Duodenal mucosa (tissue), 2 donors: ENCODE measurements around the gene DBP.
"Not testable (repeated sequence)": the region's sequence is repeated elsewhere in the genome, so short reads cannot be mapped to it uniquely, and the experiment has no call there.

Experiments used
- H3K27ac ChIP-seq: one replicate; pipeline ENCODE4 v1.7.0; 2013; ENCODE audit warnings: low read depth, low read length
- H3K27me3 ChIP-seq, 2 donors: one replicate each; pipeline ENCODE4 v1.7.0; 2013; ENCODE audit warnings: low read length in 2 of 2, control low read depth in 1 of 2; ENCODE audit not compliant: insufficient read depth in 2 of 2, control insufficient read depth in 1 of 2
- H3K36me3 ChIP-seq, 2 donors: one replicate each; pipeline ENCODE4 v1.7.0; 2013; ENCODE audit warnings: low read length in 2 of 2, control low read depth in 1 of 2; ENCODE audit not compliant: insufficient read depth in 2 of 2, control insufficient read depth in 1 of 2
- H3K4me1 ChIP-seq, 2 donors: one replicate each; pipeline ENCODE4 v1.7.0; 2013; ENCODE audit warnings: low read length in 2 of 2, control low read depth in 1 of 2; ENCODE audit not compliant: insufficient read depth in 2 of 2, control insufficient read depth in 1 of 2
- H3K4me3 ChIP-seq, 2 donors: one replicate each; pipeline ENCODE4 v1.7.0; 2013; ENCODE audit warnings: low read length in 2 of 2, low read depth in 1 of 2
- H3K9ac ChIP-seq, 2 donors: one replicate each; pipeline ENCODE4 v1.7.0; 2013; ENCODE audit warnings: low read length in 2 of 2, low read depth in 1 of 2
- H3K9me3 ChIP-seq, 2 donors: one replicate each; pipeline ENCODE4 v1.7.0; 2013; ENCODE audit warnings: low read length in 2 of 2, control low read depth in 1 of 2; ENCODE audit not compliant: control insufficient read depth in 1 of 2

DBP gene

DNA sequence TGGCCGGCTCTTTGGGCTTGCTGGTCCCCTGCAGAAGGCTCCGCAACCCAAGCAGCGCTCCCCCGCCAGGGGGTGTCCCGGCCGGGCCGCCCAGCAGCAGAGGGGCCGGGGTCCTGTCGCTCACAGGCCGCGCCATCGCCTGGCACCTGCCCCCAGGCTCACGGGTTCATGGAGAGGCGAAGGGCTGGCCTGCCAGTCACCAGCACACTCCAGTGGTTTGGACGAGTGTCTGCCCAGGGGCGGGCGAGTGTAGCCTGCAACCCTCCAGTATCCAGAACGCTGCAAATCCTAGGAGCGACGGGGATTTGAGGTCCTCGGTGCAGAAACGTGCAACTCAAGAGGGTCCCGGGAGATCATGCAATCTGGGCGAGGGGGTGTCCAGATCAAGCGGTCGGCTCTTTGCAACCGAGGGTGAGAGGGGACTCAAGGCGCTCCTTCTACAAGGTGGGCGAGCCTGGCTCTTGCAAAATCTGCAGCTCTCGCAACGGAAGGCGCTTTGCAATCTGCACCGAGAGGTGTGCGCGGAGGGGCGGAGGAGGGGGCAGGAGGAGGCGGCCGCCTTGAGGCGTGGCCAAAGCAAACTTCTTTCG, at the start of gene DBP:
DBP (minus strand) TSS at position 521 of the 590 bp plus-strand sequence; CDS start at position 136, 385 bp downstream.
- Histone ChIP-seq H3K4me1 (peaks cover 43 to 52% of the 10 kb centered on the region in 2 donors), H3K36me3 (peaks cover 0 to 5% of the 10 kb centered on the region in 2 donors), H3K9ac (peak within 1 kb of the TSS; percentile 79 to 86), H3K27me3 (no peaks in the 10 kb centered on the region), H3K9me3 (no peaks in the 10 kb centered on the region), H3K4me3 (peak within 1 kb of the TSS; percentile 80 to 88), H3K27ac (peak within 1 kb of the TSS; percentile 77)

- not testable (repeated sequence) for H3K27me3 ChIP-seq, H3K27ac ChIP-seq, H3K36me3 ChIP-seq, H3K9ac ChIP-seq, H3K9me3 ChIP-seq, H3K4me3 ChIP-seq
- peaks cover 9 to 22% of the 10 kb centered on the region in 2 donors for H3K4me1 ChIP-seq
These were observed 49.5 kb upstream of the DBP start for GRCh38 chr19:48686637-48687036.

DNA sequence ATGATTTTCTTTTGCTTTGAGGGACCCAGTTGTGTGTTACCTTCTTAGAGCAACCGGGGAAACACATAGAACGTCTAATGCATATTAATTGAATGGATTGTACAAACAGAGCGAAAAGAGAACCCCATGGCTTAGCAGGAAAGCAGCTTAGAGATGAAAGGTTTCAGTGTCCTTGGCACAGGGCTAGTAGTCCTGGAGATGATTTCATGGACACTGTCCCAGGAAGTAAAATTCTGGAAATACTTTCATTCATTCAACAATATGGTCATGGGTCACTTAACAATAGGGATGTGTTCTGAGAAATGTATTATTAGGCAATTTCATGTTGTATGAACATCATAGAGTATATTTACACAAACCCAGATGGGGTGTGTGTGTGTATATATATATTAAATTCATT, 48.9 kb upstream of the DBP start:
- no peaks in the 10 kb centered on the region for H3K36me3 ChIP-seq
- peaks cover 13 to 22% of the 10 kb centered on the region in 2 donors for H3K4me1 ChIP-seq
- H3K4me3 ChIP-seq, result no peak overlapping the region
- H3K27ac ChIP-seq, result no peak overlapping the region
- H3K9ac ChIP-seq, result no peak overlapping the region
- no peaks in the 10 kb centered on the region for H3K9me3 ChIP-seq
- H3K27me3 ChIP-seq, result no peaks in the 10 kb centered on the region

DNA sequence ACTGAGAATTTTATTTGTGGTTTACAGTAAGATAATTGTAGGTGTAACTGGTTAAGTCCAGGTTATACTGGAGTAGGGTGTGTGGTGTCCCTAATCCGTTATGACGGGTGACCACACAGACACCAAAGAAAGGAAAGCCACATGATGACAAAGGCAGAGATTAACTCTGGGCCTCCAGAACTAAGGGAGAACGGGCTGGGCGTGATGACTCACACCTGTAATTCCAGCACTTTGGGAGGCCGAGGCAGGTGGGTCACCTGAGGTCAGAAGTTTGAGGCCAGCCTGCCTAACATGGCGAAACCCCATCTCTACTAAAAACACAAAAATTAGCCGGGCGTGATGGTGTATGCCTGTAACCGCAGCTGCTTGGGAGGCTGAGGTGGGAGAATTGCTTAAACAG, 48.4 kb upstream of the DBP start:
- H3K27me3 ChIP-seq, result no peaks in the 10 kb centered on the region
- H3K9ac ChIP-seq, result no peak overlapping the region
- no peak overlapping the region for H3K27ac ChIP-seq
- peaks cover 13 to 22% of the 10 kb centered on the region in 2 donors for H3K4me1 ChIP-seq
- no peaks in the 10 kb centered on the region for H3K9me3 ChIP-seq
- no peaks in the 10 kb centered on the region for H3K36me3 ChIP-seq
- H3K4me3 ChIP-seq, result no peak overlapping the region

DNA sequence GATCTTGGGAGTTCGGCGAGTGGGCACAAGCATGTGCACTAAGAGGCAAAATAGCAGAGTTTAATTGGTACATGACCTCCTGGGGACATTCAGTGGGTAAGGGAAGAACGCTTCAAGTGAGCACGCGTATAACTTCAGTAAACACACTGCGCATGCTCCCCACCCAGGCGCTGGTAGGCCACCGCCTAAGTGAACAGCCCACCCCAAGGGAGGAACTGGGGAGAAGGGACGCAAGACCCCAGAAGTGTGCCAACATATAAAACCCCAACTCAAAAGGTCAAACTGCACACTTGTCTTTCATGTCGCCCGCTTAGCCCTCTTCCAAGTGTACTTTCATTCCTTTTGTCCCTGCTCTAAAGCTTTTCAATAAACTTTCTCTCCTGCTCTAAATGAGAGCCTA, 46.2 kb upstream of the DBP start:
- Histone ChIP-seq H3K27me3 (no peaks in the 10 kb centered on the region), H3K9ac (no peak overlapping the region), H3K4me1 (peaks cover 17 to 27% of the 10 kb centered on the region in 2 donors), H3K36me3 (no peaks in the 10 kb centered on the region), H3K4me3 (no peak overlapping the region), H3K9me3 (no peaks in the 10 kb centered on the region), H3K27ac (no peak overlapping the region)

DNA sequence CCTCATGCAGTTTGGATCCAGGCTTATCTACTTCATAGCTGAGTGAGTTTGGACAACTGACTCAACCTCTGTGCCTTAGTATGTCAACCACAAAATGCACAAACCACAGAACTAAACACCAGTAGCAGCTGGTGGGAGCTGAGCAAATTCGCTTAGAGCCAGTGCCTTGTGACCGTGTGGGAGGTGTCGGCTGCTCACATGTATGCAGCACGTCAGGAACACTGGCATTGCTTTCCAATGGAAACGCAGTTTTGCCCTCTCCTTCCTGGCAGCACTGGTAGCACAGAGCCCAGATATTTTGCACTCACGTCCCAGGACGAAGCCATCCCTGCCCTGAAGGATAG, 43.9 kb upstream of the DBP start:
- Histone ChIP-seq H3K9ac (no peak overlapping the region), H3K36me3 (no peaks in the 10 kb centered on the region), H3K27me3 (no peaks in the 10 kb centered on the region), H3K4me1 (peaks cover 28 to 31% of the 10 kb centered on the region in 2 donors), H3K9me3 (no peaks in the 10 kb centered on the region), H3K4me3 (no peak overlapping the region), H3K27ac (no peak overlapping the region)

GRCh38 chr19:48680436-48681126, 43.4 kb upstream of the DBP start:
- H3K27ac ChIP-seq, result no peak overlapping the region
- H3K4me1 ChIP-seq, result peaks cover 32% of the 10 kb centered on the region in 2 donors
- no peaks in the 10 kb centered on the region for H3K36me3 ChIP-seq
- no peak overlapping the region for H3K4me3 ChIP-seq
- no peak overlapping the region for H3K9ac ChIP-seq
- no peaks in the 10 kb centered on the region for H3K27me3 ChIP-seq
- no peaks in the 10 kb centered on the region for H3K9me3 ChIP-seq

GRCh38 chr19:48680006-48680405, 42.8 kb upstream of the DBP start:
- H3K9ac ChIP-seq, H3K9me3 ChIP-seq, H3K27ac ChIP-seq, H3K36me3 ChIP-seq, H3K4me3 ChIP-seq, H3K27me3 ChIP-seq: not testable (repeated sequence)
- peaks cover 33 to 35% of the 10 kb centered on the region in 2 donors for H3K4me1 ChIP-seq

- Histone ChIP-seq H3K27me3 (no peaks in the 10 kb centered on the region), H3K36me3 (no peaks in the 10 kb centered on the region), H3K4me3 (peak overlapping the region; percentile 32 to 47), H3K4me1 (peaks cover 26 to 31% of the 10 kb centered on the region in 2 donors), H3K27ac (peak overlapping the region; percentile 70), H3K9me3 (no peaks in the 10 kb centered on the region), H3K9ac (peak overlapping the region; percentile 20 to 32)
These were observed 41.0 kb upstream of the DBP start for GRCh38 chr19:48678201-48678600.

DNA sequence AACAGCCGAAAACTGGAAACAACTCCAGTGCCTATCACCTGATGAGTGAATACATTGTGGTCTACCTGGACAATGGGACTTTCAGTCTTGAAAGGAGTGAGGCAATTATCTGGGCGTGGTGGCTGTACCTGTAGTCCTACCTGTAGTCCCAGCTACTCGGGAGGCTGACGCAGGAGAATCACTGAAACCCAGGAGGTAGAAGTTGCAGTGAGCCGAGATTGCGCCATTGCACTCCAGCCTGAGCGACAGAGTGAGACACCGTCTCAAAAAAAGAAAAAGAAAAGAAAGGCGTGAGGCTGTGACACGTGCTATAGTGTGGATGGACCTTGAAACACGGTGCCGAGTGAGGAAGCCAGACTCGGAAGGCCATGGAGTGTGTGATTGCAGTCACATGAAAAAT, 39.7 kb upstream of the DBP start:
- H3K9me3 ChIP-seq, result no peaks in the 10 kb centered on the region
- H3K9ac ChIP-seq, result peak overlapping the region; percentile 38 to 48
- peaks cover 26 to 31% of the 10 kb centered on the region in 2 donors for H3K4me1 ChIP-seq
- H3K27me3 ChIP-seq, result no peaks in the 10 kb centered on the region
- peak overlapping the region; percentile 58 for H3K27ac ChIP-seq
- H3K4me3 ChIP-seq, result no peak overlapping the region
- H3K36me3 ChIP-seq, result no peaks in the 10 kb centered on the region
